AG09309 (cell line): Measurements from ENCODE around the gene CLEC10A.

Source experiments
- DNase-seq: peaks from one replicate; pipeline ENCODE4 v3.0.0-alpha.2; 2010; ENCODE audit warnings: low read depth
- H3K4me3 ChIP-seq: 2 replicates; pipeline ENCODE4 v1.5.1; 2011; ENCODE audit warnings: mild to moderate bottlenecking, low read depth, low read length, moderate library complexity; ENCODE audit not compliant: control insufficient read depth
- CTCF ChIP-seq: IDR thresholded peaks from 2 replicates; pipeline ENCODE4 v1.5.1; 2011; ENCODE audit warnings: mild to moderate bottlenecking, low read depth, low read length, inconsistent platforms; ENCODE audit not compliant: insufficient read depth, control insufficient read depth; ENCODE audit errors: missing control alignments

The CLEC10A gene

GRCh38 chr17:7112510-7113108 is 32.6 kb upstream of the CLEC10A start:
- no peak overlapping the region for H3K4me3 ChIP-seq
- no peak for DNase-seq
- no peak for TF ChIP-seq CTCF

DNA sequence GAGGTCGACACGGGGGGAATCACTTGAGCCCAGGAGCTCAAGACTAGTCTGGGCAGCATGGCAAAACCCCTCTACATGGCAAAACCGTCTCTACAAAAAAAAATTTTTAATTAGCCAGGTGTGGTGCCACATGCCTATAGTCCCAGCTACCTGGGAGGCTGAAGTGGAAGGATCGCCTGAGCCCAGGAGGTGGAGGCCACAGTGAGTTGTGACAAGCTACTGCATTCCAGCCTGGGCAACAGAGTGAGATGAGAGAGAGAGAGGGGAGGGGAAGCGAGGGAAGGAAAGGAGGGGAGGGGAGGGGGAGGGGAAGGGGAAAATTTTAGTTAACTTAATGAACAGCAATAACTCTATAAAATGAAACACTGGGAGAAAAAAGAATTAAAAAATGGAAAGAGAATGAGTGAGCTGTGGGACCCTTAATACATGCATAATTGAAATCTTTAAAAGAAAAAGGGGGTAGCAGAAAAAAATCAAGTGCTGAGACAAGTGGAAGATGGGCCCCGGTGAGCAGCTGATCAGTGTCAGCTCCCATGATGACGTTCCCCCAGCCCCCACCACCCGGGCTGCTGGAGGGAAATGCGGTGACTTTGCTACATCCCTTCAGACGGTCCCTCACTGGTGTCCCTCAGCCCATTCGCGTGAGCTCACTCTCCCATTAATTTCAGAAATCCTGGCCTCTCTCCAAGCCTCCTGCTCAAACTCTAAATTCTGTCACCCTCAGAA is 31.9 kb upstream of the CLEC10A start:
- DNase-seq = no peak
- TF ChIP-seq CTCF = no peak
- no peak overlapping the region for H3K4me3 ChIP-seq

DNA sequence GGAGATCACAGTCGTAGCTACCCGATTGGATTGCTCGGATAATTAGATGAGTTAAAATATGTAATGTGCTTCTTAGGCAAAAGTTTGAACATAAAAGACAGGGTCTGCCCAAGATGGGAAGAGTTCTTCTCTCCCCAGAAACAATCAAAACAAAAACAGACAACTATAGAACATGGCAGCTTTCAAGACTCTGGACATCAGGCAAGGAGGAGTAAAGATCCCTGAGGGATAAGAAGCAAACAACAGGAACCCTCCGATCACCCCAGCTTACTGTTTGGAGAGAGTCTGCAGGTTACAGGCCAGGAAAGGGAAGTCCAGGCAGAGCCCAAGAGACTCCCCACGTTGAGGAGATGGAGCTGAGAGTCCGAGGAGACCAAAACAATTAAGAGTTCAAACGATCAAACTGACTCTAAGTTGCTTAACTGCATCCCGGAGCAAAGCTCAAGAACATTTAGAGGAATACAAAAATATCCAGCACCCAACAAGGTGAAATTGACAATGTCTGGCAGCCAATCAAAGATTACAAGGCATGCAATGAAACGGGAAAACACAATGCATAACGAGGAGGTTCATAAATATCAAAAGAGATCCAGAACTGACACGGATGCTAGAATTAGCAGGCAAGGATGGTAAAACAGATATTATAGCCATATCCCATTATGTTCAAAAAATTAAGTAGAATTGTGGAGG is 30.7 kb upstream of the CLEC10A start:
- DNase-seq = no peak
- H3K4me3 ChIP-seq = no peak overlapping the region
- no peak for TF ChIP-seq CTCF

- TF ChIP-seq CTCF = no peak
- no peak overlapping the region for H3K4me3 ChIP-seq
- DNase-seq = no peak
Measured at GRCh38 chr17:7109461-7110322, 29.6 kb upstream of the CLEC10A start.

GRCh38 chr17:7108981-7109380 is 28.9 kb upstream of the CLEC10A start:
- no peak overlapping the region for H3K4me3 ChIP-seq
- no peak for TF ChIP-seq CTCF
- DNase-seq = no peak

DNA sequence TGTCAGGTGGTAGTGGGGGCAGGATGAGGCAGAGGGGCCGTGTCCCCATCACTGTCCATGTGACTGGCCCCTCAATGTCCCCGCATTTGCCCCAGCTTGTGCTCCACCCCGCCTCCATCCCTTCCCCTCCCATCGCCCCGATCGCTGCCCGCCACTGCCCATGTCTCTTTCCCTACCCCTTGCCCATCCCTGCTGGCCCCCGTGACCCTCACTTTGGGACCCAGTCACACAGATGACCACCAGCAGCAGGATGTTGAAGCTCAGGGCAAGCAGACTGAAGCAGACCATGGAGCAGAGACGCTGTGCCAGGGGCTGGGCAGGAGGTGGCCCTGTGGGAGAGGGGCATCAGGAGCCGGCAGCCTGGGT is 28.5 kb upstream of the CLEC10A start:
- no peak overlapping the region for H3K4me3 ChIP-seq
- TF ChIP-seq CTCF = no peak
- DNase-seq = no peak
